ENCODE results near the gene MGAT4A. TPM values are rescaled to one million over a fixed set of nuclear protein-coding genes. Genes with fewer than 3 reads are reported as not detected.

MGAT4A gene
- total and polyA plus RNA-seq, 7 donors = 9.5 to 28.2 (median 21.6) TPM

DNA sequence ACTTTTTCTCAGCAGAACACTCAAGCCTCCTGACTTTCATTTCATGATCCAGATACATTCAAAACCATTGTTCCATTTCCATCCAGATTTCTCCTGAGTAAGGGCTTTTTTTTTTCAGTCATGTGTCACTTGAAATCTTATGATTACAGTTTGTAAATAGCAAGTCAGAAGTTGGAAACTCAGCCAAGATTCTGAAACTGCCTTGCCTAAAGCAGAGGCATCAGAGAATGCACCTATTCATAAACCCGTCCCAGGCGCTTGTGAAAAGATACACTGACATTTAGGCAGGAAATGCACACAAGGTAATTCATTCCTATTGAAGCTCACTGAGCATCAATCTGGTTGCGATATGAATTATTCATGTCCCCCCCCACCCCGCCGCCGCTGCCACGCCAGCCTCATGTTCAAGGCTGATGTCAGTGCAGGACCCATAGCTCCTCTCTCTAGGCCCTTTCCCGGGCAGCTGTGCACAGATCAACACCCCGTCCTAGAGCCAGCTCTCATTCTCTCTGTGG is 30.4 kb upstream of the MGAT4A start:
- no peaks in the 10 kb centered on the region for H3K36me3 ChIP-seq
- TF ChIP-seq POLR2A (IDR thresholded peaks at IDR 0.05) = no peak
- TF ChIP-seq, protein P1, sequence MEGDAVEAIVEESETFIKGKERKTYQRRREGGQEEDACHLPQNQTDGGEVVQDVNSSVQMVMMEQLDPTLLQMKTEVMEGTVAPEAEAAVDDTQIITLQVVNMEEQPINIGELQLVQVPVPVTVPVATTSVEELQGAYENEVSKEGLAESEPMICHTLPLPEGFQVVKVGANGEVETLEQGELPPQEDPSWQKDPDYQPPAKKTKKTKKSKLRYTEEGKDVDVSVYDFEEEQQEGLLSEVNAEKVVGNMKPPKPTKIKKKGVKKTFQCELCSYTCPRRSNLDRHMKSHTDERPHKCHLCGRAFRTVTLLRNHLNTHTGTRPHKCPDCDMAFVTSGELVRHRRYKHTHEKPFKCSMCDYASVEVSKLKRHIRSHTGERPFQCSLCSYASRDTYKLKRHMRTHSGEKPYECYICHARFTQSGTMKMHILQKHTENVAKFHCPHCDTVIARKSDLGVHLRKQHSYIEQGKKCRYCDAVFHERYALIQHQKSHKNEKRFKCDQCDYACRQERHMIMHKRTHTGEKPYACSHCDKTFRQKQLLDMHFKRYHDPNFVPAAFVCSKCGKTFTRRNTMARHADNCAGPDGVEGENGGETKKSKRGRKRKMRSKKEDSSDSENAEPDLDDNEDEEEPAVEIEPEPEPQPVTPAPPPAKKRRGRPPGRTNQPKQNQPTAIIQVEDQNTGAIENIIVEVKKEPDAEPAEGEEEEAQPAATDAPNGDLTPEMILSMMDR (IDR thresholded peaks at IDR 0.05) = no peak
- TF ChIP-seq EP300 (IDR thresholded peaks at IDR 0.05) = no peak
- TF ChIP-seq POLR2AphosphoS5 (IDR thresholded peaks at IDR 0.05) = no peak
- H3K4me3 ChIP-seq = no peak overlapping the region
- DNase-seq = no peak
- H3K27me3 ChIP-seq = no peaks in the 10 kb centered on the region
- WGBS, 2 donors = 40 to 60% methylated on average over 9 of the region's 9 CpGs
- H3K9me3 ChIP-seq = no peaks in the 10 kb centered on the region
- intact Hi-C loops (cut with DNase I) = no loop called here
- peak overlapping the region in 1 of 4 donors; percentile 9 for H3K27ac ChIP-seq
- peaks cover 0 to 10% (median 9%) of the 10 kb centered on the region in 4 donors for H3K4me1 ChIP-seq

DNA sequence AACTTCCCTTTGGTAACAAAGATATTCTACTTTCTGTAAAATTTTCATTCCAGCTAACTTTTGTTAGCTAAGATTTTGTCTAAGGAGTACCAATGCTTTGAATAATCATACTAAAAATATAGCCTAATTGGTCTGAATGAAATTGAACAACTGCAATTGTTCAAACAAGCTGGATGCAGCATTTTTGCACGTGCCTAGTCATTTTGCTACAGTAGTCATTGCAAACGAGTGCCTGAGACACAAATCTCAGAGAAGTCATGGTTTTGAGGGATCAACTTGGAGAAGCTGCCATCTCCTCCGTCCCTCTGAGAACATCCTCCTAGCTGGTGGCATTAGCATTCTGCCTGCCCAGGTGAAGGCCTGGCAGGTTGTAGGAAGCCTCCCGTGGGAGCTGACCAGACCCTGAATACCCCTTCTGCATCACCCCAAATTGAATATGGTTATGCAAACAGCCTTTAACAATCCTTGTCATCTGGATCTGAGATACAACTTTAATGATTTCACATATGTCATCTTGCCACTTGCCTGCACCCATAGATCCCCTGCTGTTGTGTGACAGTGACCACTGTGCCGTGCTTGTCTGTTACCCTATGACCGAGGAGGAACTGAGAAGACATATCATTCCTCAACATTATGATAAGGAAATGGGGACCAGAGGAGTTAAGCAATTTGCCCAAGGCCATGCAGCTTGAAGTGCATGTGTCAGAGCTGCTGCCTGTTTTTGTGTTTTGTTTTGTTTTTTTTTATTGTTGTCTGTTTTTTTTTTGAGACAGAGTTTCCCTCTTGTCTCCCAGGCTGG is 29.1 kb upstream of the MGAT4A start:
- no peaks in the 10 kb centered on the region for H3K27me3 ChIP-seq
- TF ChIP-seq EP300 (IDR thresholded peaks at IDR 0.05) (no peak), POLR2AphosphoS5 (IDR thresholded peaks at IDR 0.05) (no peak), POLR2A (IDR thresholded peaks at IDR 0.05) (no peak)
- TF ChIP-seq, protein P1 (IDR thresholded peaks at IDR 0.05) = no peak
- H3K36me3 ChIP-seq = no peaks in the 10 kb centered on the region
- peak overlapping the region in 1 of 4 donors; percentile 26 for H3K27ac ChIP-seq
- 65 to 82% methylated on average over 6 of the region's 6 CpGs for WGBS, 2 donors
- peaks cover 0 to 10% (median 9%) of the 10 kb centered on the region in 4 donors for H3K4me1 ChIP-seq
- intact Hi-C loops (cut with DNase I) = no loop called here
- H3K4me3 ChIP-seq = no peak overlapping the region
- H3K9me3 ChIP-seq = no peaks in the 10 kb centered on the region
- DNase-seq = no peak

DNA sequence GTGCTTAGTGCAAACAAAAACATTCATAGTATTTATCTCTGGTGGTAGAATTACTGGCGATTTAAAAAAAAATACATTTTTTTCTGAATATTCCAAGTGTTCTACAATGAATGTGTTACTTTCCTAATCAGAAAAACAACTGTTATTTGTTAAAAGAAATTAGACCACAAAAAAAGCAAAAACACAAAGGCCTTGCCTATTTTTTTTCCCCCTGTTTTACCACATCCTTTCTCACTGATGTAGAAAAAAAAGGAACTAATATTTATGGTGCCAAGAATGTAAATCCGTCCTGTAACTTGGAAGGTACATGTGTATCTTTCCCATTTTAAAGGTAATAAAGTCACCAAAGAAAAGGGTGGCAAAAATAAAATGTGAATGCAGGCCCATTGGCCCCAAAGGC is 28.4 kb upstream of the MGAT4A start:
- WGBS, 2 donors = 38 to 69% methylated on average over 2 of the region's 2 CpGs
- no peak for DNase-seq
- Histone ChIP-seq H3K9me3 (no peaks in the 10 kb centered on the region), H3K27me3 (no peaks in the 10 kb centered on the region), H3K27ac (peak overlapping the region in 2 of 4 donors; percentile 4 to 26), H3K4me3 (no peak overlapping the region), H3K36me3 (no peaks in the 10 kb centered on the region), H3K4me1 (peaks cover 0 to 10% (median 9%) of the 10 kb centered on the region in 4 donors)
- TF ChIP-seq POLR2AphosphoS5 (IDR thresholded peaks at IDR 0.05) = no peak
- no peak for TF ChIP-seq POLR2A (IDR thresholded peaks at IDR 0.05)
- no peak for TF ChIP-seq EP300 (IDR thresholded peaks at IDR 0.05)
- TF ChIP-seq, protein P1 (IDR thresholded peaks at IDR 0.05) = no peak
- intact Hi-C loops (cut with DNase I) = no loop called here

DNA sequence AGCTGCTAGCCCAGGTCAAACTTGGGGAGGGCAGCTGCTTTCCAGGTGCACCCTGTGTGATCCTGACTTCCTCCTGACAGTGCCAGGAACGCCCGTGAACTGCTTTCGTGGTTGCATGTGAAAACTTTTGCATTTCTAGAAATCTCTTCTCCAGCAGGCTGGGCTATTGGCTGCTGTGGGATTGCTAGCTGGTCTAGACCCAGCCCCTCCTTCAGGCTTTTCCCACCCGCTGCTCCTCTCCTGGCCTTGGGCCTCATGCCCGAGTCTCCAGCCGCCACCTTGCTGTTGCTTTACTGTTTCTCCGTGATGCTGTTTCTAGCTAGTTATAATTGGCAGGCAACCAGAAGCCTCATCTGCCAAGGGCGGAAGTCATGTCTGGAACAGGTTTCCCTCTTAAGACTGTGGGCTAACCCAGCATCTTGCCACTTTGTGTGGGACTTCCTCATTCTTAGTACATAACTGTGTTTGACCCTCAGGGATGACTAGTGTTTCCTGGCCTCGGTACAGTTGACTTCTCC is 27.0 kb upstream of the MGAT4A start:
- Histone ChIP-seq H3K4me3 (no peak overlapping the region), H3K27ac (peak overlapping the region in 2 of 4 donors; percentile 20 to 44), H3K27me3 (no peaks in the 10 kb centered on the region), H3K9me3 (no peaks in the 10 kb centered on the region), H3K36me3 (no peaks in the 10 kb centered on the region), H3K4me1 (peaks cover 0 to 10% (median 9%) of the 10 kb centered on the region in 4 donors)
- intact Hi-C loops (cut with DNase I) = no loop called here
- WGBS, 2 donors = 7 to 16% methylated on average over 9 of the region's 9 CpGs
- DNase-seq = peak; percentile 78
- peak in 3 of 4 donors; percentile 22 to 56 (median 52) for TF ChIP-seq POLR2AphosphoS5 (IDR thresholded peaks at IDR 0.05)
- TF ChIP-seq, protein P1 (IDR thresholded peaks at IDR 0.05) = no peak
- TF ChIP-seq POLR2A (IDR thresholded peaks at IDR 0.05) = no peak

Data from sigmoid colon (tissue), 7 donors.